Esophagus muscularis mucosa (tissue), 4 donors: ENCODE data around the gene PPP1R3C.

ENCODE experiments used
- EP300 ChIP-seq: sonication (generic); formaldehyde crosslinking; IDR thresholded peaks from one replicate; pipeline ENCODE4 v1.6.1; 2017; ENCODE audit warnings: antibody characterized with exemption
- POLR2A ChIP-seq: fragments of 450-650 bp; IDR thresholded peaks from one replicate; pipeline ENCODE4 v1.6.1; 2017; ENCODE audit warnings: antibody characterized with exemption, moderate library complexity, mild to moderate bottlenecking, low read depth
- TF ChIP-seq, protein P1 (sequence below), 3 experiments: fragments of 200-600 bp in 2 of 3; fragments of 450-650 bp in 1 of 3; sonication (generic) in 2 of 3; IDR thresholded peaks; one replicate each; pipeline ENCODE4 v1.5.1; 2017 to 2019; ENCODE audit warnings: antibody characterized with exemption in 3 of 3, mild to moderate bottlenecking in 2 of 3, moderate library complexity in 1 of 3

DNA sequence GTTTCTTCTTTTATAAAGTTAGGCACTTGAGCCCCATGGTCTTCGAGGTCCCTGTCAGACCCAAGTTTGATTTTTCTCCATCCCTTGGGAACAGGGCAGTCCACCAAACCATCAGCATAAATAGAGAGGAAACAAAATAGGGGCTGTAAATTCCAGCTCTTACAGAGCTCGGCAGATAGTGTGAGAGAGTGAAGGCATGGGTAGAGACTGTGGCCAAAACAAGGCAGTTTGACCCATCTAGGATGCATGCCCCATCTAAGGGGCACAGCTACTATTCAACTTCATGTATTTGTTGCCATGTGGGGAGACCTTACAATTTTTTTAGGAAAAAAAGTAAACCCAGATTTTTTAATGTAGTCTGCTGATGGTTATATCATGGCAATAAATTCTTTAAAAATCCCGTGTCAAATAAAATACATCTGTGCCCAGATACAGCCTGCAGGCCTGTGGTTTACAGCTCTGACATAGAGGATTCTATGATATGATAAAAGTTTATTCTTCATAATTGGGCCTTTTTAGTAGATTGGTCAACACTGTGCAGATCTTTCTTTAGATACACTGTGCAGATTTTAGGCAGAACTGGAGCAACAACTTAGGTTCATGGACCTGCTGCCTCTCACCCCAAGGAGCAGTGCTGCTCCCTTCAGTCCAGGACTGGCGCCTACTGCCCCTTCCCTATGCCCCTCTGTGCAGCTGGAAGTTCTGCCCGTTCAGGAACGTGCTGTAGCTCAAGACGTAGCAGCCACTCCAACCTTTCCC, 5.3 kb downstream of the PPP1R3C start:
- TF ChIP-seq POLR2A (no peak), EP300 (no peak)
- TF ChIP-seq, protein P1, sequence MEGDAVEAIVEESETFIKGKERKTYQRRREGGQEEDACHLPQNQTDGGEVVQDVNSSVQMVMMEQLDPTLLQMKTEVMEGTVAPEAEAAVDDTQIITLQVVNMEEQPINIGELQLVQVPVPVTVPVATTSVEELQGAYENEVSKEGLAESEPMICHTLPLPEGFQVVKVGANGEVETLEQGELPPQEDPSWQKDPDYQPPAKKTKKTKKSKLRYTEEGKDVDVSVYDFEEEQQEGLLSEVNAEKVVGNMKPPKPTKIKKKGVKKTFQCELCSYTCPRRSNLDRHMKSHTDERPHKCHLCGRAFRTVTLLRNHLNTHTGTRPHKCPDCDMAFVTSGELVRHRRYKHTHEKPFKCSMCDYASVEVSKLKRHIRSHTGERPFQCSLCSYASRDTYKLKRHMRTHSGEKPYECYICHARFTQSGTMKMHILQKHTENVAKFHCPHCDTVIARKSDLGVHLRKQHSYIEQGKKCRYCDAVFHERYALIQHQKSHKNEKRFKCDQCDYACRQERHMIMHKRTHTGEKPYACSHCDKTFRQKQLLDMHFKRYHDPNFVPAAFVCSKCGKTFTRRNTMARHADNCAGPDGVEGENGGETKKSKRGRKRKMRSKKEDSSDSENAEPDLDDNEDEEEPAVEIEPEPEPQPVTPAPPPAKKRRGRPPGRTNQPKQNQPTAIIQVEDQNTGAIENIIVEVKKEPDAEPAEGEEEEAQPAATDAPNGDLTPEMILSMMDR (IDR thresholded peaks at IDR 0.05), result no peak
